ENCODE data around the gene RORC.

Gene RORC

DNA sequence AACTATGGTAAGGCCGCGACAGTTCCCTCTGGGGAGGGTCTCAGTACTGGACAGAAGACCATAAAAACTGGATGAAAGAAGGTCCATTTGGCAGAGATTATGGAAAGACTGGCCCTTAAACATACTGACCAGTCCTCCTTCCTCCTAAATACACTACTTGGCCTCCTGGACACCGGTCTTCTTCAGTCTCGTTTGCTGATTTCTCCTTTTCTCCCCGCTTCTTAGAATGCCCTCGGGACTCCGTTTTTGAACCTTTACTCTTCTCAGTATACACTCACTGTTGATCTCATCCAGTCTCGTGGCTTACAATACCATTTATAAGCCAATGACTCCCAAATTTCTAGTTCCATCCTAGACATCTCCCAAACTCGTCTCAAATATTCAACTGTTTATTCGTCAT, 67.6 kb downstream of the RORC start:
- Histone ChIP-seq H3K9ac (ENCODE audit: low read length) (peak overlapping the region; percentile 94), H3K27ac (ENCODE audit: low read depth, low read length, poor library complexity, severe bottlenecking) (peak overlapping the region; percentile 34), H3K4me3 (ENCODE audit: low read depth, low read length, poor library complexity, severe bottlenecking) (peak overlapping the region; percentile 97), H3K36me3 (ENCODE audit: insufficient read depth, low read length) (peaks cover 32% of the 10 kb centered on the region), H3F3A (ENCODE audit: insufficient read depth, low read length) (no peaks in the 10 kb centered on the region), H3K9me2 (ENCODE audit: low read depth, low read length) (no peaks in the 10 kb centered on the region), H2AFZ (ENCODE audit: low read length) (peak overlapping the region; percentile 43), H3K4me1 (ENCODE audit: insufficient read depth, low read length, severe bottlenecking) (peaks cover 16% of the 10 kb centered on the region), H3K79me2 (ENCODE audit: insufficient read depth, low read length) (no peaks in the 10 kb centered on the region), H4K20me1 (ENCODE audit: insufficient read depth, low read length) (no peaks in the 10 kb centered on the region), H3K4me2 (ENCODE audit: low read length) (peak overlapping the region; percentile 88), H3K27me3 (ENCODE audit: insufficient read depth, low read length) (no peaks in the 10 kb centered on the region), H3K9me3 (ENCODE audit: low read length) (no peaks in the 10 kb centered on the region)
- TF ChIP-seq, protein P1, sequence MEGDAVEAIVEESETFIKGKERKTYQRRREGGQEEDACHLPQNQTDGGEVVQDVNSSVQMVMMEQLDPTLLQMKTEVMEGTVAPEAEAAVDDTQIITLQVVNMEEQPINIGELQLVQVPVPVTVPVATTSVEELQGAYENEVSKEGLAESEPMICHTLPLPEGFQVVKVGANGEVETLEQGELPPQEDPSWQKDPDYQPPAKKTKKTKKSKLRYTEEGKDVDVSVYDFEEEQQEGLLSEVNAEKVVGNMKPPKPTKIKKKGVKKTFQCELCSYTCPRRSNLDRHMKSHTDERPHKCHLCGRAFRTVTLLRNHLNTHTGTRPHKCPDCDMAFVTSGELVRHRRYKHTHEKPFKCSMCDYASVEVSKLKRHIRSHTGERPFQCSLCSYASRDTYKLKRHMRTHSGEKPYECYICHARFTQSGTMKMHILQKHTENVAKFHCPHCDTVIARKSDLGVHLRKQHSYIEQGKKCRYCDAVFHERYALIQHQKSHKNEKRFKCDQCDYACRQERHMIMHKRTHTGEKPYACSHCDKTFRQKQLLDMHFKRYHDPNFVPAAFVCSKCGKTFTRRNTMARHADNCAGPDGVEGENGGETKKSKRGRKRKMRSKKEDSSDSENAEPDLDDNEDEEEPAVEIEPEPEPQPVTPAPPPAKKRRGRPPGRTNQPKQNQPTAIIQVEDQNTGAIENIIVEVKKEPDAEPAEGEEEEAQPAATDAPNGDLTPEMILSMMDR (IDR thresholded peaks at IDR 0.05; ENCODE audit: low read length), result no peak

DNA sequence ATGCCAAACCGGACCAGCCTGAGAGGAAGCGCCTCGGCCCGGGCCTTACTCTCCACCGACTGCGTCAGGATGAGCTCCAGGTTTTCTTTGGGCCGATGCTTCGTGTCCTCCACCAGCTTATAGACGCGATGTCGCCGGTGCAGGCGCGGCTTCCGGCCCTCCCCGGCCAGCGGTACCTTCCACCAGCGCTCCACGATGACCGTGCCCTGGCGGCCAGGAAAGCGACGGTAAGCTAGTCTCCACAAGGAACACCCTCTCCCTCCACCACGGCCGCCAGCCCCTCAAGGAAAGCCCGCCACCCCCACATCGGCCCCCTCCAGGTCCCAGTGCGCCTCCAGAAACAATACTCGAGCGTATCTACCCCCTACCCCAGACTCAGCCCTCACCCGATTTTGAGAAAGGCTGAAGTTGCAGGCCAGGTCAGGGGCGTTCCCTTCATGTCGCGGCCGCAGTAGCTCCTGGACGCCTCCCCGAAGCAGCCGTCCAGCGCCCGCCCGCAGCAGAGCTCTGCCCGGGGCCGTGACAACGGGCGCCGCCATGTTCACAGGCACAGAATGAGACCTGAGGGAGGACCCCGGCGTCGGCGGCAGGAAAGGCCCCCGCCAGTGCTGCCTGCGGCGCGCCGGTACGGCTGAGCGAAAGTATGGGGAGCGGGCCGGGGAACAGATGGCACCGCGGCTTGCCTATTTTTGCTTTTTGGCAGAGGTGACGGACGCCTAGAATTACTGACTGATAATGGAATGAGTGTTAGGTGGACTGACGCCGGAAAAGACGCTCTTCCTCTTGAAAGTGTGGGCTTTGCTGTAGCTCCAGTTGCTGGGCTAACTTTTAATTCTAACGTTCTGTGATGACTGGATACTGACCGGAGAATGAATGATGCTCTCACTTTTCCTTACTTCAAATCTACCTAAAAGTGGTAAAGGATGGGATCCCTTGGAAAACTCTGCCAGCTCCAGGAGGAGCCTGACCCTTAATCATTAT, 68.4 kb downstream of the RORC start, which contains the start of gene MRPL9:
Gene MRPL9, minus strand, starts transcription at position 556 of the 981 bp plus-strand sequence. Its CDS starts 17 bp downstream, at position 539.
- Histone ChIP-seq H3K79me2 (ENCODE audit: insufficient read depth, low read length) (no peaks in the 10 kb centered on the region), H4K20me1 (ENCODE audit: insufficient read depth, low read length) (no peaks in the 10 kb centered on the region), H3K4me1 (ENCODE audit: insufficient read depth, low read length, severe bottlenecking) (peaks cover 16% of the 10 kb centered on the region), H3F3A (ENCODE audit: insufficient read depth, low read length) (no peaks in the 10 kb centered on the region), H3K27ac (ENCODE audit: low read depth, low read length, poor library complexity, severe bottlenecking) (peak within 1 kb of the TSS; percentile 34), H3K9me3 (ENCODE audit: low read length) (no peaks in the 10 kb centered on the region), H2AFZ (ENCODE audit: low read length) (peak within 1 kb of the TSS; percentile 57), H3K9me2 (ENCODE audit: low read depth, low read length) (no peaks in the 10 kb centered on the region), H3K9ac (ENCODE audit: low read length) (peak within 1 kb of the TSS; percentile 94), H3K27me3 (ENCODE audit: insufficient read depth, low read length) (no peaks in the 10 kb centered on the region), H3K4me2 (ENCODE audit: low read length) (peak within 1 kb of the TSS; percentile 88), H3K4me3 (ENCODE audit: low read depth, low read length, poor library complexity, severe bottlenecking) (peak within 1 kb of the TSS; percentile 97), H3K36me3 (ENCODE audit: insufficient read depth, low read length) (peaks cover 39% of the 10 kb centered on the region)
- TF ChIP-seq, protein P1 (IDR thresholded peaks at IDR 0.05; ENCODE audit: low read length), result no peak
- TF ChIP-seq EZH2 (IDR thresholded peaks at IDR 0.05; ENCODE audit: borderline replicate concordance, low read length), result no peak

DNA sequence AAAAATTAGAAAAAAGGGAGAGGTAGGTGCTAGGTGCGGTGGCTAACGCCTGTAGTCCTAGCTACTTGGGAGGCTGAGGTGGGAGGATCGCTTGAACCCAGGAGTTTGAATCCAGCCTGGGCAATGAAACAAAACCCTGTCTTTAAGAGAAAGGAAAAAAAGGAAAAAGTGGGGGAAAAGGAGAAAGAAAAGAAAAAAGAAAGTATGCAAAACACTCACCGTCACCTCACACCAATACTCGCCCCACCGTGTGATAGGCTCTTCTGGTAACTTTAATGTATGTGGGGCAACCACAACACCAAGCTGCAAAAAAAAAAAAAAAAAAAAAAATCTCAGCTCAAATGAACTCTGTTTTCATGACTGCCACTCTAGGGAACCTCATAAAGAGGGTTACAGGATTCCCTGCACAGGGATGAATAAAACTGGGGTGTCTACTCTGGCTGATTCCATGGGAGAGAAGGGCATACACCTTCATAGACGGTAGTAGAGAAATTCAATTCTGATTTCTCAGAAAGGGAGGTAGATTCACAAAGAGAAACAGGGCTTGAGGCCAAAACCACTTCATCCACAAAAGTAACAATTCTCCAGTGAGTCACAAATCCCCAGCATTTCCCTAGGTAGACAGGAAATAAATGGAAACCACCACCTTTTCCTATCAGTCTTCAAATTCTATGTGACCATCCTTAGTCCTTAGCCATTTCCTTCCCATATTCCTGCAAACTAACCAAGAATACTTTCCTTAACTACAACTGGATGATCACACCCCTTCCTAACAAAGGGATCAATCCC, 70.8 kb downstream of the RORC start:
- Histone ChIP-seq H3F3A (ENCODE audit: insufficient read depth, low read length) (no peaks in the 10 kb centered on the region), H3K9me3 (ENCODE audit: low read length) (no peaks in the 10 kb centered on the region), H3K4me2 (ENCODE audit: low read length) (no peak overlapping the region), H3K27me3 (ENCODE audit: insufficient read depth, low read length) (no peaks in the 10 kb centered on the region), H3K9ac (ENCODE audit: low read length) (no peak overlapping the region), H3K9me2 (ENCODE audit: low read depth, low read length) (no peaks in the 10 kb centered on the region), H3K79me2 (ENCODE audit: insufficient read depth, low read length) (no peaks in the 10 kb centered on the region), H2AFZ (ENCODE audit: low read length) (no peak overlapping the region), H3K27ac (ENCODE audit: low read depth, low read length, poor library complexity, severe bottlenecking) (no peak overlapping the region), H4K20me1 (ENCODE audit: insufficient read depth, low read length) (no peaks in the 10 kb centered on the region), H3K4me3 (ENCODE audit: low read depth, low read length, poor library complexity, severe bottlenecking) (no peak overlapping the region), H3K4me1 (ENCODE audit: insufficient read depth, low read length, severe bottlenecking) (peaks cover 16% of the 10 kb centered on the region), H3K36me3 (ENCODE audit: insufficient read depth, low read length) (peaks cover 41% of the 10 kb centered on the region)
- TF ChIP-seq, protein P1 (IDR thresholded peaks at IDR 0.05; ENCODE audit: low read length), result no peak
- TF ChIP-seq EZH2 (IDR thresholded peaks at IDR 0.05; ENCODE audit: borderline replicate concordance, low read length), result no peak
